ENCODE data around the gene CDC42BPG. TPM values are rescaled to one million over a fixed set of nuclear protein-coding genes. Genes with fewer than 3 reads are reported as not detected.

Gene CDC42BPG
- total RNA-seq, 2 experiments from 2014 or later, result 0.50 to 0.61 TPM

DNA sequence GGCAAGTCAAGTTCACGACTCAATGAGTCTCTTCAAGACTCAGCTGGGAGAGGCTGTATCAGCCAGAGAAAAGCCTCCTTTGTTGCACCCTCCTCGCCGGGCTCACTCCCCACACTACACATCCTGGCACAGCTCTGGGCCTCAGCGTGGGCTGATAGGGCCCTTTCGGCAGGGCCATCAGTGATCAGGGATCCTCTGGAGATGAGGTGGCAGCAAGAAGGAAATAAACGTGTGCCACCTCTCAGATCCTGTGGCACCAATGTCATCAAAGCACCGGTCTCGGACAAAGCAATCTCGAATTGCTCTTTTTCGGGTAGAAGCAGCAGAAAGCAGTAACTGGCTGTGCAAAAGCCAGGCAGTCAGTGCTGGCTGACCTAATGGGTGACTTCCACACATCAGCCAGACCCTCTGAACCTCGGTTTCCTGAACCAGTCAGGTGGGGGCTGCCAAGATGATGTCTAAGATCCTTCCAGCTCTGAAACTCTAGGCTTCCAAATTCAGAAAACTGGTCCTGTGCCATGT is 31.8 kb upstream of the CDC42BPG start:
- H3K27me3 Mint-ChIP-seq, result no peaks in the 10 kb centered on the region
- ATAC-seq, result peak; percentile 4

DNA sequence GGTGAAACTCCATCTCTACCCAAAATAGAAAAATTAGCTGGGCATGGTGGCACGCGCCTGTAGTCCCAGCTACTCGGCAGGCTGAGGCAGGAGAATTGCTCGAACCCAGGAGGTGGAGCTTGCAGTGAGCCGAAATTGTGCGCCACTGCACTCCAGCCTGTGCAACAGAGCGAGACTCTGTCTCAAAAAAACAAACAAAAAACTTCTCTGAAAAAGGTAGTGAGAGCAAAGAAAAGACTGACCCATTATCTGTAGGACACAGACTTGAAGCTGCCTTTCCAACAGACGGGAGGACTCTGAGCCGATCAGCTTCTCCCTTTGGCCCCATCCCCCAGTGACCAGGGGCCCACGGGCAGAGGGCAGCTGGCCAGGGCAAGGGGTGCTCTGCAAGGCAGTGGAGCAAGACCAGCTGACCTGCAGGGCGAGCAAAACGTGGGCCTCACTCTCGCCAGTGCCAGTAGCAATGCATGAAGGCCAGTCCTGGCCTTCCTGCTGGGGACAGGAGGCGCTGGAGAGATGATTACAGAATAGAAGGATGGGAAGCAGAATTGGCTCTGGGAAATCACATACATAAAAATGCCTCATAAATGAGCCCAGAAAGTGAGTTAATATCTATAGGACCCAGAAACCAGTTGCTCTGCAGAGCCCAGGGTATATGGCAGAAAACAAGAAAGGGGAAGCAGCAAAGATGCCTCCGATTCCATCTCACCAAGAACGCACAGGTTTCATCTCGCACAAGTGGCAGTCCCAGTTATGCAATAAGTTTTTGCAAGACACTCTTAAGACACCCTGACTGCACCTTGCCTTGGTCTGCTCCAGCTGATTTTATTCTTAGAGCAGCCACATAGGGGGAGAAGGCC is 31.1 kb upstream of the CDC42BPG start:
- no peak for ATAC-seq

More for the DNA sequence above, 31.8 kb upstream of the CDC42BPG start:
- Mint-ChIP-seq H3K4me1 (peaks cover 74% of the 10 kb centered on the region), H3K36me3 (peaks cover 47% of the 10 kb centered on the region), H3K4me3 (peak overlapping the region; percentile 94), H3K9me3 (ENCODE audit: low read depth) (no peaks in the 10 kb centered on the region), H3K27ac (peak overlapping the region; percentile 82)
- peak; percentile 62 for DNase-seq
- CTCF ChIA-PET, result interaction anchor here (2.7 to 31.3 kb wide), 3 partner anchors 11 to 20 kb away, joined by 12 to 1163 read pairs (median 80); partner anchors contain the start of gene CDC42BPG

DNA sequence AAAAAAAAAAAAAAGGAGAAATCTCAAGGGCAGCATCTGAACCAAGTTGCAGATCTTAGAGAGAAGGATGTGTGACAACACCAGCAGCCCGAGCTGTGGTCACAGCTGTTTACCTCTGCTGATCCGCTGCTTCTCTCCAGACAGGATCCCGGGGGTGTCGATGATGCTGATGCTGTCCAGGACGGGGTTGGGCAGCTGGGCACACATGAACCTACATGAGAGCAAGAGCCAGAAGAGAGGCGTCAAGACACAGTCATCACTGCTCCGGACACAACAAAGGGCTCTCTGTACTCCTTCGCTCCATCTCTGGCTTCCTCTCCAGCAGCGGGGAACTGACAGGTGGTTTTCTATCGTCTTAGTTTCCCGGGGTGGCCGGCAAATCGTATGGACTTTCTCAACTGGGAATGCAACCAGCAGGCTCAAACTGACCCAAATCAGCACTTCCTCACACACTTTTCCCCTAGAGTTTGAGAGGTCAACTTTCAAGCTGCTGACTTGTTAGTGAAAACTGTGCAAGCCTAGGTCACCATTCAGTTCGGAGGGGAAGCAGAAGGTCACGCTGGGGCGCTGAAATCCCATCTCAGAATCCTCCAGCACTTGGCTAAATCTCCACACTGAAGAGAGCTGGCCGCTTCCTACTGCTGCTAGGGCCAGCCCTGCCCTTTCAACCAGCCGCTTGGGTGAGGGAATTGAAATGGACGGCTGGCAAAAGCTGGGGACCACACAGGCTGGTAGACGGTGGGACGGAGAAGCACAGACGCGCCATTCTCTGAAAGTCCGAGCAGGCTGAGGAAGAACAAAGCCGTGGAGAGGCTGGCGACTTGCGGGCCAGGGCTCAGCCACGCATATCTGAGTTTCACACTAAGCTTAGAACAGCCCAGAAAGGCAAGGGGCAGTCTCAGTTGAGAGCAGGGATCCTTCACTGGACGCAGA is 30.1 kb upstream of the CDC42BPG start:
- Mint-ChIP-seq H3K9me3 (ENCODE audit: low read depth) (no peaks in the 10 kb centered on the region), H3K27me3 (no peaks in the 10 kb centered on the region), H3K36me3 (peaks cover 51% of the 10 kb centered on the region), H3K27ac (peak overlapping the region; percentile 82), H3K4me1 (peaks cover 74% of the 10 kb centered on the region), H3K4me3 (peak overlapping the region; percentile 94)
- peak; percentile 77 for DNase-seq
- CTCF ChIA-PET, result interaction anchor here (1.4 to 31.3 kb wide), 3 partner anchors 13 to 139 kb away, joined by 4 to 1163 read pairs (median 80); partner anchors contain the start of genes ARL2 and CDC42BPG
- ATAC-seq, result no peak

More for the DNA sequence above, 31.1 kb upstream of the CDC42BPG start:
- Mint-ChIP-seq H3K27me3 (no peaks in the 10 kb centered on the region), H3K36me3 (peaks cover 50% of the 10 kb centered on the region), H3K9me3 (ENCODE audit: low read depth) (no peaks in the 10 kb centered on the region), H3K4me3 (peak overlapping the region; percentile 94), H3K4me1 (peaks cover 74% of the 10 kb centered on the region), H3K27ac (peak overlapping the region; percentile 82)
- CTCF ChIA-PET, result interaction anchor here (1.4 to 31.3 kb wide), 4 partner anchors 12 to 138 kb away, joined by 4 to 1163 read pairs (median 46); partner anchors contain the start of genes ARL2 and CDC42BPG
- no peak for DNase-seq

DNA sequence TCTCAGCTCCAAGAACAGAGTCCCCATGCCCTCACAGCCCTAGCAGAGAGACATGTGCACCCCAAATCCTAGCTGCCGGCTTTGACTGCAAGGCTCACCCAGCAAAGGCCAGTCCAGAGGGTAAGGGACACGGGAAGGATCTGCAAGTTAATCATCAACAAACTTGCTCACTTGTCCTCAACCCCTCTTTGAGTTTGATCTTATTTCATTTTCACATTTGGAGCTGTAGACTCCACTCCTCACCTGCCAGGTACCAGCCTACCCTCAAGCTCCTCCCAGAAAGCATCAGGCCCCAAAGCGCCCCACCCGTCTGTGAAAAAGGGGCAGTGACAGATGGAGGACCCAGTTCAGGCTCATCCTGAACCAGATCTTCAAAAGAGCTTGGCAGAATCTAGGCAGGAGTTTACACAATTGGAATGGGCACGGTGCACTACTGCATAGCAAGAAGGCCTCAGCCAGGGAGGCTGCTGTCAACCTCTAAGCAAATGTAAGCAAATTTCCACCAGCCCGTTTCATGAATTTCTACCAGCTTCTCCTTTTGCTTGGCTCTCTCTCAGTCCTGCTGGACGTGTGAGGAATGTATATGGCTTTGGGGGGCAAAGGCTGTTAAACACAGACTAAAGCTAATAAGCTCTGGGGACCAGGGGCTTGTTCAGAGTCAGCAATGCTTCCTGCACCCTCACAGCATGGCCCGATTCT is 28.5 kb upstream of the CDC42BPG start:
- Mint-ChIP-seq H3K36me3 (peaks cover 58% of the 10 kb centered on the region), H3K27ac (peak overlapping the region; percentile 68), H3K9me3 (ENCODE audit: low read depth) (no peaks in the 10 kb centered on the region), H3K27me3 (no peaks in the 10 kb centered on the region), H3K4me3 (peak overlapping the region; percentile 17), H3K4me1 (peaks cover 83% of the 10 kb centered on the region)
- ATAC-seq, result no peak
- DNase-seq, result no peak
- CTCF ChIA-PET, result interaction anchor here (2.4 to 31.3 kb wide), 3 partner anchors 14 to 20 kb away, joined by 9 to 1163 read pairs (median 80); partner anchors contain the start of gene CDC42BPG

DNA sequence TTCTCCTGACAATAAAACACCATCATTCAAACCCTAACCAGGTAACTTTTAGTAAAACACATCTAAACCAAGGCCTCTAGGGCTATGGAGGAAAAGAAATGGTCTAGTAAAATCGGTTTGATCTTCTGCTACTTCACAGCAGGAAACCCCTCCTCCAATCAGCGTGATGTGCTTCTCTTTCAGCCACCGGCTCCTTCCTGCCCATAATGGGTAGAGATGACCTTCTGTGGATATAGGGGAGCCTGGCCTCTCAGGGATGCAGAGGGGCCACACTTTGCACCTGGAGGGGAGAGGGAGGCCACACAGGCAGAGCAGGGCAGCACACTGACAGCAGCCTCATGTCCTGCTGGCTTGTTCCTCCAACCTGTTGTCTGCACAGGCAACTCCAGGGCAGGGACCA is 27.0 kb upstream of the CDC42BPG start:
- peaks cover 54% of the 10 kb centered on the region for H3K36me3 Mint-ChIP-seq
- no peak for ATAC-seq
- peak overlapping the region; percentile 85 for H3K27ac Mint-ChIP-seq
- no peaks in the 10 kb centered on the region for H3K9me3 Mint-ChIP-seq (ENCODE audit: low read depth)
- CTCF ChIA-PET, result interaction anchor here (2.4 to 31.3 kb wide), 3 partner anchors 15 to 22 kb away, joined by 9 to 1163 read pairs (median 80); partner anchors contain the start of gene CDC42BPG
- DNase-seq, result no peak
- H3K4me3 Mint-ChIP-seq, result peak overlapping the region; percentile 64
- peaks cover 88% of the 10 kb centered on the region for H3K4me1 Mint-ChIP-seq
- no peaks in the 10 kb centered on the region for H3K27me3 Mint-ChIP-seq

DNA sequence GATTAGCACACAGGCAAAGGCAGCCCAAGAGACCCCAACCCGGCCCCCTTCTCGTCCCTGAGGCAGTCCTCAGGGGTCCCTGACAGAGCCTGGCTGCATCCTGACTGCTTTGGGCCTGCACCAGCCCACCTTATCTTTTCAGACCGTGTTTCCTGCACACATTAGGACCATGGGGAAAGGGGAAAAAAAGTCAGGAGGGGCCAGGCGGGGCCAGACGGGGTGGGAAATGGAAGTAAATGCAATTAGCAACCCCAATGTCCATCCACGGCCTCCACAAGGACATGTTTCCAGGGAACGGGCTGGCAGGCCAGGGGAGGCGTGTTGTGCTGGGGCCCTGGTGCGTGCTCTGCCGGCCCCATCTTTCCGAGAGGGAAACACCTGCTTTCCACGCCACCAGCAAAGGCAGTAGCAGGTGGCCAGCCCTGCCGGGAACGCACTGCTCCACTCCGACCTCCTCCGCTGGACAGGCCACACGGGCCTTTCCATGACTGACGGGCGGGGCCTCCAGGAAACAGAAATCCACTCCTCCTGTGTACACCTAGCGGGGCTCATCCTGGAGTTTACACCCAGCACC is 26.5 kb upstream of the CDC42BPG start:
- Mint-ChIP-seq H3K4me3 (peak overlapping the region; percentile 64), H3K9me3 (ENCODE audit: low read depth) (no peaks in the 10 kb centered on the region), H3K27ac (peak overlapping the region; percentile 85), H3K36me3 (peaks cover 53% of the 10 kb centered on the region), H3K4me1 (peaks cover 89% of the 10 kb centered on the region), H3K27me3 (no peaks in the 10 kb centered on the region)
- CTCF ChIA-PET, result interaction anchor here (2.1 to 29.2 kb wide), 3 partner anchors 9 to 22 kb away, joined by 7 to 1163 read pairs (median 409); partner anchors contain the start of genes CDC42BPG and EHD1
- DNase-seq, result no peak
- ATAC-seq, result no peak

DNA sequence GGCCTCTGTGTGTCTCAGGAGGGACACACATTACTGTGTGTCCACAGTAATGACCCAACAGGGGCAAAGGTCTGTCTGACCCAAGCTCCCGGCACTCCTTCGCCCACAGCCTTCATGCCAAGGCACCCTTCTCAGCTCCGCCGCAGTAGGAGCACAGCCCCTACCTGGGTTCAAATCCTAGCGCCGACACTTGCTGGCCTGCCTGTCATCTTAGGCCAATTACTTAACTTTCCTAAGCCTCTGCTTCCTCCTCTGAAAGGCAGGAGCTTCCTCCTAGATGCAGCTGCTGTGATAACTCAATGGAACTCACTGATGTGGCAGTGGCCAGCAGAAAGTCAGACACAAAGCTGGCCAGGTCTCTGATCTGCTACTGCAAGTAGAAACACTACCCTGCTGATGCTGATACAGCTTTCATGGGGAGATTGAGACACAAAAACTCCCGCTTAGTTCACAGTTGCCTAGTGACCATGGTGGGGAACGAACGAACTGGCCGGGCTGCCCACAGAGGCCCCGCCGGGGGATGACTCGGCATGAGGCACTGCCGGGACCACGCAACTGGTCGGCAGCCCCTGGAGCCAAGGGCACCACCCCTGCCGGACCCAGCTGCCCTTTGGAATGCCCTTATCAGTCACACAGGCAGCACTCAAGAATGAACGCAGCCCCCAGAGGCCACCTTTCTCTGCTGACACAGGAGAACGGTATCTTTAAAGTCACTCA is 25.9 kb upstream of the CDC42BPG start:
- H3K4me3 Mint-ChIP-seq, result peak overlapping the region; percentile 57
- H3K9me3 Mint-ChIP-seq (ENCODE audit: low read depth), result no peaks in the 10 kb centered on the region
- ATAC-seq (no peak), DNase-seq (no peak)
- peaks cover 89% of the 10 kb centered on the region for H3K4me1 Mint-ChIP-seq
- CTCF ChIA-PET, result interaction anchor here (1.0 to 29.2 kb wide), 4 partner anchors 9 to 42 kb away, joined by 3 to 1163 read pairs (median 208); partner anchors contain the start of genes CDC42BPG and EHD1
- peaks cover 53% of the 10 kb centered on the region for H3K36me3 Mint-ChIP-seq
- peak overlapping the region; percentile 85 for H3K27ac Mint-ChIP-seq
- no peaks in the 10 kb centered on the region for H3K27me3 Mint-ChIP-seq

DNA sequence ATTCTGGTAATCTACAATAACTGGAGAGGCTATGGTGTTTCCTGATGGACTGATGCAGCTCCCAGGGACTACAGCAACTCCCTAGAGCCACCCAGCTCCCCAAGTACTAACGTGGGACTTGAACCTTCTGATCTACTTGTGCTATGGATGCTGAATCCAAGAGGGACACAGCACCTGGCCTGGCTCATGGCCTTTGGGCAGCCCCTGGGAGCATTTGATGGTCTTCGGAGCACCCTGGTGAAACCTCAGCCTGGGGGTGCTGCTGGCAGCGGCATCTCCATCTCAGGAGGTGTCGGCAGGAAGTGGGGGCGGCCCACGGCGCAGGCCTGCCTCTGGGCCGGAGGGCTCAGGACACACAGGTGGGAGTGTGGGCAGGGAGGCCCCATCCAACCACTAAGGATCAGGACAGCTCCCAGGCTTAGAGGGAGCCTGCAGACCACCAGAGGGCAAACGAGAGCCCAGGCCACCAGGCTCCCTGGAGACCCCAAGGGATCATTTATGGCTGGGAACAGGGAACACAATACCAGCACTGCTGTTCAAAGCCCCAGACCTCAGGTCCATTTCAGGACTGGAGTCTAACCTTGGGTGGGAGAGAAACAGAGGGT is 25.2 kb upstream of the CDC42BPG start:
- Mint-ChIP-seq H3K27ac (peak overlapping the region; percentile 85), H3K4me1 (peaks cover 89% of the 10 kb centered on the region), H3K36me3 (peaks cover 46% of the 10 kb centered on the region), H3K9me3 (ENCODE audit: low read depth) (no peaks in the 10 kb centered on the region), H3K27me3 (no peaks in the 10 kb centered on the region), H3K4me3 (peak overlapping the region; percentile 57)
- ATAC-seq (peak; percentile 34), DNase-seq (peak; percentile 62)
- CTCF ChIA-PET, result interaction anchor here (0.8 to 29.2 kb wide), 5 partner anchors 8 to 266 kb away, joined by 3 to 1163 read pairs (median 7); partner anchors contain the start of genes CDC42BPG and EHD1

DNA sequence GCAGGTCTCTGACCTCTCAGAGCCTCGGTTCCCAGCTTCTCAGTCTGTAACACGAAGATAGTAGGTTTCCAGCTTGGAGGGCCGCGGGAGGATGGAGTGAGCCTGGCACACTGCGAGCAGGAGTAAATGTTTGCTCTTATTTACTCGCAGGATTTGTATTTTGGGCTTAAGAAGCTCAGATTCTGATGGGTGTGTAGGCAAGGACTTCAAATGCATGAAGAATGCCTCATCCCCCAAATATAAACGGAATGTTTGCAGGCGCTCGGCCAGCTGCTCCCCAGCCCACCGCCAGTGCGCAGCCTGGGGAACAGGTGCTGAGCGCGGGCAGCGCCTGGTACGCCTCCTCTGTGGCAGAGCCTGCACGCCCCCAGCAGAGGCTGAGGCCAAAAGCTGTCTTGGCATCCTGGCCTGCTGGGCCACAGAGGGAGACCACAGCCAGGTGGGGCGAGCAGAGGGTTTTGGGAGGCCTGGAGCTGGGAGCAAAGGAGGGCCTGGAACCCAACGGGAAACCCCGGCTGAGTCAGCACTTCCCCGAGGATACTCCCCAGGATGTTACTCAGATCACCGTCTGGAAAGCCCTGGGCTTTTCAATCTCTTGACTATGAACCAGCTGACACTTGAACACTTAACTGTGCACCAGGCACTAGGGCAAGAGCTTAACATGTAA is 24.6 kb upstream of the CDC42BPG start:
- CTCF ChIA-PET, result interaction anchor here (0.8 to 29.2 kb wide), 4 partner anchors 7 to 266 kb away, joined by 4 to 1163 read pairs (median 208); partner anchors contain the start of genes CDC42BPG and EHD1
- Mint-ChIP-seq H3K4me3 (peak overlapping the region; percentile 57), H3K36me3 (peaks cover 41% of the 10 kb centered on the region), H3K9me3 (ENCODE audit: low read depth) (no peaks in the 10 kb centered on the region), H3K4me1 (peaks cover 89% of the 10 kb centered on the region), H3K27me3 (no peaks in the 10 kb centered on the region), H3K27ac (peak overlapping the region; percentile 85)
- DNase-seq (no peak), ATAC-seq (no peak)

DNA sequence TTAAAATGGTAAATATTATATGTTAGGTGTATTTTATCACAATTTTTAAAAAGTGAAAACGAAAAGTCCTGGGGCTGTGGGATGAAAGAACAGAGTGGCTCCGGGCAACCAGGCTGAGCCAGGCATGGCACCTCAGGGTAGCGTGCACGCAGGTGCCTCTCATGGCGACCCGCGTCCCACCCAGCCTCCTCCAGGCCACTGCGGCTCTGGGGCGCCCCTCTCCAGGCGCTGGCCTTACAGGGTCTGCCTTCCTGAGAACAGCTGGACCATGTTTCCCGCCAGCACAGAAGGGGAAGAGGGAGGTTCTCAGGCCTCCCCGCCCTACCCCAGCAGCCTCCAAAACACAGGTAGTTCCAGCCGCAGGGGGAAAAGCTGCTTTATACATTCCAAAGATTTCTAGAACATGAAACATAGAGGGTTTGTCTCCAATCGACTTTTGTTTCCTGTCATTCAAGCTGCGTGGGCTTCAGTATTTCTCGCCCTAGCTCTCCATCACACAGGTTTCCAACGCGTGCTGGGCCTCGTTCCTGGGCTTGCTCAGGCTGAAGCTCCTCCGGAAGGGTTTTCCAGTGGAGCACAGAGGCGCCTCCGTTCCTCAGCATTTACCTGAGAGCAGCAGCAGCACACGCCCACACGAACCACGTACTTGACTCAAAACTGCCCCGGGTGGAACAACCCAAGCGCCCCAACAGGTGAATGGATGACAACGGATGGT is 23.5 kb upstream of the CDC42BPG start:
- no peaks in the 10 kb centered on the region for H3K27me3 Mint-ChIP-seq
- H3K27ac Mint-ChIP-seq, result peak overlapping the region; percentile 85
- ATAC-seq (no peak), DNase-seq (no peak)
- CTCF ChIA-PET, result interaction anchor here (0.6 to 29.2 kb wide), 4 partner anchors 19 to 303 kb away, joined by 3 to 1163 read pairs (median 206); partner anchors contain the start of genes CDC42BPG and EHD1
- peaks cover 93% of the 10 kb centered on the region for H3K4me1 Mint-ChIP-seq
- H3K4me3 Mint-ChIP-seq, result peak overlapping the region; percentile 43
- H3K36me3 Mint-ChIP-seq, result peaks cover 35% of the 10 kb centered on the region
- no peaks in the 10 kb centered on the region for H3K9me3 Mint-ChIP-seq (ENCODE audit: low read depth)
